NCI-H345 (cell line): ENCODE measurements around the gene GPR68.
"Not testable (repeated sequence)": the region's sequence is repeated elsewhere in the genome, so short reads cannot be mapped to it uniquely, and the experiment has no call there.

Experiments used
- DNase-seq: peaks from one replicate; lab custom pipeline; 2025; lab: John Stamatoyannopoulos, UW

Gene GPR68

GRCh38 chr14:91252871-91253794, 8.6 kb upstream of the GPR68 start:
- peak; percentile 37 for DNase-seq

- no peak for DNase-seq
Measured at GRCh38 chr14:91250912-91251311, 6.4 kb upstream of the GPR68 start.

DNA sequence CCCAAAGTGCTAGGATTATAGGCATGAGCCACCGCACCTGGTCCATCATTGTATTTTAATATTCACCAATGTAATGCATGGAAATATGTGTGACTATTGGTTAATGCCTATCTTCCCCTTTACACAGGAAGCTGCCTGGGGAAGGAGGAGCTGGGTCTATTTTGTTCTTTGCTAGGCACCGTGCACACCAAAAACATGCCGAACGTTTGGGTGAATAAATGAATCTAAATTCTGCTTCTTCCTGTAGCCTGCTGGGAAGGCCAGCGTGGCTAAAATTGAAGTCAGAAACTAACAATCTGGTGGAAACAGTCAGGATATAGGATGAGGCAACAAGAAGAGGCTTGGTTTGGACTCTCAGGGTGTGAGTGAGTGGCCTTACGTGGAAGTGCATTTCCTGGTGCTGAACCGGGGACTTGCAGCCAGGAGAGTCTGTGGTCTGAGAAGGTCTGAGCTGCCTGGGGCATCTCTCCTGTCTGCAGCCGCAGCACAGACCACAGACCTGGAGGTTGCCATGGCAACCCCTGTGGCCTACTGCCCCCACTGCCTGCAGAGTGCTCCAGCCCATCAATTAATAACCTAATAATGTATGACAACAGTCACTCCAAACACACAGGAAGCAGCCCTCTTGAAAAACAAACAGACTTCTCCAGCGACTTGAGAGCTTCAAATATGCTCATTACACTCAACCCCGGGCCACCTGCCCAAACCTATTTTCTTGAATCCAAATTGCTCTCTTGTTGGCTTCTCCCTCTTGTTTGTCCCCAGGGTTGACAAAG, 5.5 kb upstream of the GPR68 start:
- DNase-seq, result peak; percentile 34

DNA sequence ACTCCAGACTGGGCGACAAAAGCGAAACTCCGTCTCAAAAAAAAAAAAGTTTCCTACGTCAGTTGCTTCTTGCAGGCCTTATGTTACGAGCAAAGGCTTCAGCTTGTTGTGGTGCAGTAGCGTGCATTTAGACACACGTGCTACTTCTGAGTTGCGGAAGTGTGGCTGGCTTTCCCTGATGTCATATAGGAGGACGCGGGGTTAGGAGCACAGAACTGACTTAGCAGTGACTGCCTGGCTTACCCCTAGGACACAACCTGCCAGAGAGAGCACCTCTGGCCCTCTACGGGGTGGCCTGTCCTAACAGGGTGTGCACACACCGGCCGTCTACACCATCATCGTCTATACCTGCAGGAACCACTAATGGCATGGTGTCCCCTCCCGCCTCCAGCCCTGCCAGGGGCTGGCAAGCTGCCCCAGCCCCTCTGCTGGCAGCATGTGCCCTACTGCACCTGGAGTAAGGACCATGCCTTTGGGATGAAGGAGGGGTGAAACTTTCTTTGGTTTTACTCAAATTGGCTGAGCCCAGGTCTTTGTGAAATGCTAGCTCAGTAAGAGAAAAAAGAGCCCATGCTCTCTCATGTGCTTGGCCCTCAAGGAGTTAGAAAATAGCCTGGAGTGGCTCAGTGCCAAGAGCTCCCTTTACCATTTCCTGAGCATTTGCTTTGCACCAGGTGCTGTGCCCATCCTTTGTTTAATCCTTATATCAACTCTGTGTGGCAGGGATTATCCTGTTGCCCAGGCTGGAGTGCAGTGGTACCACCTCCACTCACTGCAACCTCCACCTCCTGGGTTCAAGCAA, 1.7 kb upstream of the GPR68 start:
- peak; percentile 53 for DNase-seq

DNA sequence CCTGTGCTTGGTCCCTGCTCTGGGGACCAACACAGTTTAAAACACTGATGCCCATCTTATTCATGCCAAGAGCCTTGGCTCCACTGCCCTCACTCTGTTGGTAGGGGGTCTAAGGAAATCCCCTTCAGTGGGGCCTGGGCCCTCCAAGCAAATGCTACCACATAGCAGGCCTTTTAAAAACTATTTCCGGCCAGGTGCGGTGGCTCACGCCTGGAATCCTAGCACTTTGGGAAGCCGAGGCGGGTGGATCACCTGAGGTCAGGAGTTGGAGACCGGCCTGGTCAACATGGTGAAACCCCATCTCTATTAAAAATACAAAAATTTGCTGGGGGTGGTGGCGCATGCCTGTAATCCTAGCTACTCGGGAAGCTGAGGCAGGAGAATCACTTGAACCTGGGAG, 1.1 kb upstream of the GPR68 start:
- not testable (repeated sequence) for DNase-seq

GRCh38 chr14:91245029-91245428, 525 bp upstream of the GPR68 start:
- DNase-seq, result no peak

GRCh38 chr14:91243074-91243471, 1.4 kb downstream of the GPR68 start:
- DNase-seq, result no peak

GRCh38 chr14:91242635-91243034, 1.9 kb downstream of the GPR68 start:
- DNase-seq, result no peak

DNA sequence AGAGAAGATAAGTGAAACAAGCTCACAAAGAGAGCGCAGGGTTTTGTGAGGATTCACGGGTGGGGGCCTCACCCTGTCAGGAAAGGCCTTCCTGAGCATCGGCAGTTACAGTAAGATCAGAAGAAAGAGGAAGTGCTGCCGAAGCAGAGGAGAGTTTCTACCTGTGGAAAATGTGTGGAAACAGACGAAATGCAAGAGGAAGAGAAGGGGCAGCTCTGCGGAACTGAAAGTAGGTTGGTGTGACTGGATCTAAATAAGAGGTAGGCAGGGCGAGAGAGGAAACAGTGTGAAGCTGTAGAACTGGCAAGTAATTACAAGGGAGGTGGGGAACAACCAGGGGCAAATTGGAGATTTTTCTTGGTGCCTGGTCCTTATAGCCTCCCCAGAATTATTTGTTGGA, 2.6 kb downstream of the GPR68 start:
- DNase-seq, result no peak

GRCh38 chr14:91238661-91239060, 5.8 kb downstream of the GPR68 start:
- DNase-seq, result no peak

DNA sequence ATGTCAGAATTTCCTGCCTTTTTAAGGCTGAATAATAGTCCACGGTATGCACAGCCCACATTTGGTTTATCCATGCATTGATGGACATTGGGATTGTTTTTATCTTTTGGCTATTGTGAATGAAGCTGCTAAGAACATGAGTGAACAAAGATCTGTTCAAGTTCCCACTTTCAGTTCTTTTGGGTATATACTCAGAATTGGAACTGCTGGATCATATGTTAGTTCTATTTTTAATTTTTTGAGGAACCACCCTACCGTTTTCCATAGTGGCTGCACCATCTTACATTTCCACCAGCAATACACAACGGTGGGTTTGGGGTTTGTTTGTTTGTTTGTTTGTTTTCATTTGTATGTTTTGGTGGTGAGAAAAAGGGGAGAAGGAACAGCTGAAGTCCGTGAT, 6.4 kb downstream of the GPR68 start:
- DNase-seq, result no peak

- DNase-seq, result no peak
Measured at GRCh38 chr14:91237219-91237618, 7.3 kb downstream of the GPR68 start.

GRCh38 chr14:91235841-91236240, 8.7 kb downstream of the GPR68 start:
- no peak for DNase-seq

DNA sequence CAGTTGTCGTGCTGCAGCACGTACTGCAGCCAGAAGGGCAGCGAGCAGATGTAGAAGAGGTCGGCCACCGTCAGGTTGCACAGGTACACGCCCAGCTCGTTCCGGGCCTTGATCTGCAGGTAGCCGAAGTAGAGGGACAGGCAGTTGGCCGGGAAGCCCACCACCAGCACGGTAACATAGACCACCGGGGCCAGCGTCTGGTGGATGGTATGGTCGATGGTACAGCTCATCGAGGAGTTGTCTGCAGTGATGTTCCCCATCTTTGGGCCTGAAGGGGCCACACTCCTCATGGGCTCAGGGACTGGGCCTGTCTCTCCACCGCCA, 9.8 kb downstream of the GPR68 start:
- DNase-seq, result no peak

DNA sequence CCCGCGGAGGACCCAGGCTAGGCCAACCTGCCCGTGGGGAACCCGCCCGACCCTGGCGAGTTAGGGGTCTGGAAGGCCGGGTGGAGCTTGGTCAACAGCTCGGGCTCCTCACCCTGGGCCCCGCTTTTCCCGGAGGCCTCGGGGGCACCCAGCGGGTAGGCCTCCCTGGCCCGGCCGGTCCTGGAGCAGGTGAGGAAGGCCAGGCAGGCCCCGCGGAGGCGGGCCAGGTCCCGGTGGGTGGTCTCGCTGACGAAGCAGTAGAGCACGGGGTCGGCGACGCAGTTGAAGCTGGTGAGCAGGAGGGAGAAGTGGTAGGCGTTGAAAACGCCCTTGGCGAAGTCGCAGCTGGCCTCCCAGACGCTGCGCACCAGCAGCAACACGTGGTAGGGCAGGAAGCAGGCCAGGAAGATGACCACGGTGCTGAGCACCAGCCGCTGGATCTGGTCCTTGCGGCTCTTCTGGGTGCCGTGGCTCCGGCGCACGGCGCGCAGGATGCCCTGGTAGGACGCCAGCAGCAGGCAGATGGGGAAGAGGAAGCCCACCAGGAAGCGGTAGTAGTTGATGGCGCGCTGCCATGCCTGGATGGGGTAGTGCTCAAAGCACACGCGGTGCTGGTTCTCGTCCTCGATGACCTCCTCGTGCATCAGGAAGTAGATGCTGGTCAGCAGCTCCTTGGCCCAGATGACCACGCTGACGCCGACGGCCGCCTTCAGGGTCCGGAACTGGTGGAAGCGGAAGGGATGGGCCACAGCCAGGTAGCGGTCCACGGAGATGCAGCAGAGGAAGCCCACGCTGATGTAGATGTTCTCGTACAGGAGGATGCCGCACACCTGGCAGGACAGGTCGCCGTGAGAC, 10.3 kb downstream of the GPR68 start:
- no peak for DNase-seq

GRCh38 chr14:91232603-91233002, 11.9 kb downstream of the GPR68 start:
- DNase-seq, result no peak

GRCh38 chr14:91232052-91232451, 12.5 kb downstream of the GPR68 start:
- no peak for DNase-seq

DNA sequence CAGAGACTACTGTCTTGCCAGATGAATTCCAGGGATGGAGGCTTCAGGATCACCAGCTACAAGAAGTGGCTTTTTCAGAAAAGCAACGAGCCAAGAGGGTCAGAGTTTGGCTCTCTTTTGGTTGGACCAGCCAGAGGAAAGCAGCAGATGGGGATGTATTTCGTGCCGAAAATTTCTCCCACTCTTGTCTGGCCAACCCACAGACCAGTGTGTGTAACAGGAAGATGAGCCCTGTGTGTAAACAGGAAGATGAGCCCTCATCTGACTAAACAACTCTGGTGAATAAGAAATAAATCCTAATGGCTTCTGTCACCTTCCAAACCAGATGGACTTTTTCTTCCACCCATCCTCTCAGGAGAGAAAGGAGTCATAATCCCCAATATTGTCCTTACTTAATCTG, 13.1 kb downstream of the GPR68 start:
- no peak for DNase-seq

DNA sequence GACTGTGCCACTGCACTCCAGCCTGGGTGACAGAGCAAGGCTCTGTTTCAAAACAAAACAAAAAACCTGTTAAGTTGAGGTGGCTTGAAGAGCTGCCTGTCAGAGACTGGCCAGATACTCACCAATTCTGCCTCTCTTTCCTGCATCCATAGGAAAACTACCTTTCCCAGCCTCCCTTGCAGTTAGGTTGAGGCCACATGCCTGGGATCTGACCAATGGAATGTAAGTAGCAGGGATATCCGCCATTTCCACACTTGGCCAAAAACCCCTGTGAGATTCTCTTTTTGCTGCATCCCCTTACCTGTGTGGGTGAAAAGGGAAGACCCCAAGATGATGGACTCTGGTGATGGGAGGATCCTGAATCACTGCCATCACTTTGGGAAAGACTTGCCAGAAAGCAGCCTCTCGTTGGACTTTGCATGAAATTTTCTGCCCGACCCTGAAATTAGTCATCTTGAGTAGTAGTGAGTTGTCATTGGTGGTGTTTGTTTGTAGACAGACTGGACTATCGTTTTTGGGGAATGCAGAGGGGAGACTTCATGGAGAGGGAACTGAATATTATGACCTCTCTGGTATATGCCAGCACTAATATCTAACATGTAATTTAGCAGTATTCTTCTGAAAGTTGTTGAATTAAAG, 14.0 kb downstream of the GPR68 start:
- no peak for DNase-seq

DNA sequence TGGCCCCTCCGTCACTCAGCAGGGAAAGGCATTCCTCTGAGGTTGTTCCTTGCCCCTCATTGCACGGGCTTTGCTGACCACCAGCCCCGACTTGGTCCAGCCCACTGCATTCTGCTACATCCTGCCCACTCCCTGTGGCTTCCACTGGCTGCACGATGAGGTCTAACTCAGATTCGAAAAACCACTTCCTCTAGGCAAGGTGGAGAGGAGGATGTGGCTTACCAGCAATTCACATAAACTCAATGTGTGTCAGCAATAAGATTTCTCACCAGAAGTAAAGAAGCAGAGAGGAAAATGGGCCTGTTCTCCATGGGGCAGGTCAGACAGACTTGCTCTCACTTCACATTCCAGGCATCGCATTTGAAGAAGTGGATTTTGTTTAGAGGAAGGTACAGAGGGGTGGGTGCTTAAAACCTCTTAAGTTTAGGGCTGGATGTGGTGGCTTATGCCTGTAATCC, 14.7 kb downstream of the GPR68 start:
- no peak for DNase-seq

DNA sequence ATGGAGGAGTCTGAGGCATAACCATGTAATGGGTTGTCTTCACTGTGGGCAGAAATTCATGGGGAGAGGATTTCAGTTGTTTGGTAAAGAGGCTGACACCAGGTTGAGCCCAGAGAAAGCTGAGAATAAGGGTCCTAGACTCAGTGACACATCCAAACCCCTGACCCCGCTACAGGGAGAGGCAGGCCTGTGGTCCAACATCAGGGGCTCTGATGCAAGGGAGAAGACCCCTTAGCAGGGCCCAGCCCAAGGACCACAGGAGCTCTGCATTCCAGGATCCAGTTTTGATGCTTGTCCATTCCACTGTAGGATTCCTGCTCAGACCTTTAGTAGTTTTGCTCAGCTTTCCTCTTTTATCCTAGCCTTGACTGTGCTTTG, 15.5 kb downstream of the GPR68 start:
- no peak for DNase-seq
